Aorta (tissue), 5 donors: Measurements from ENCODE around the gene SPAG9. TPM values are rescaled to one million over a fixed set of nuclear protein-coding genes. Genes with fewer than 3 reads are reported as not detected.
A peak's percentile ranks its signal among the peaks of the same experiment; 100 is the strongest.
"Not testable (repeated sequence)": the region's sequence is repeated elsewhere in the genome, so short reads cannot be mapped to it uniquely, and the experiment has no call there.

Source experiments
- ATAC-seq: fragments of 200-7000 bp; cut with Tn5 transposase; one replicate; pipeline ENCODE4 v1.9.1; 2022; ENCODE audit warnings: moderate library complexity; ENCODE audit not compliant: low FRiP score
- DNase-seq, 2 donors: peaks; one replicate each; pipeline ENCODE4 v3.0.0-alpha.2; 2020
- H3K27ac ChIP-seq, 2 donors: one replicate each; pipeline ENCODE4 v1.5.1; 2013; ENCODE audit warnings: low read length in 2 of 2, mild to moderate bottlenecking in 2 of 2, moderate library complexity in 2 of 2, control low read depth in 1 of 2, inconsistent platforms in 1 of 2, low read depth in 1 of 2
- H3K27me3 ChIP-seq, 2 donors: one replicate each; pipeline ENCODE4 v1.6.1; 2013; ENCODE audit warnings: control low read depth in 1 of 2, low read length in 1 of 2, mild to moderate bottlenecking in 1 of 2, moderate library complexity in 1 of 2; ENCODE audit not compliant: insufficient read depth in 2 of 2, control insufficient read depth in 1 of 2
- H3K36me3 ChIP-seq, 2 donors: one replicate each; pipeline ENCODE4 v1.6.1; 2013; ENCODE audit warnings: control low read depth in 1 of 2, low read length in 1 of 2, mild to moderate bottlenecking in 1 of 2; ENCODE audit not compliant: insufficient read depth in 2 of 2, control insufficient read depth in 1 of 2
- H3K4me1 ChIP-seq, 2 donors: one replicate each; pipeline ENCODE4 v1.6.1; 2013; ENCODE audit warnings: low read length in 2 of 2, control low read depth in 1 of 2, mild to moderate bottlenecking in 1 of 2, moderate library complexity in 1 of 2; ENCODE audit not compliant: insufficient read depth in 2 of 2, control insufficient read depth in 1 of 2
- H3K4me3 ChIP-seq, 2 donors: one replicate each; pipeline ENCODE4 v1.5.1; 2013; ENCODE audit warnings: low read length in 2 of 2, control low read depth in 1 of 2, mild to moderate bottlenecking in 1 of 2
- H3K9me3 ChIP-seq: one replicate; pipeline ENCODE4 v1.6.1; 2013; ENCODE audit warnings: mild to moderate bottlenecking, low read length; ENCODE audit not compliant: control insufficient read depth
- WGBS, 2 donors: extraction: QIAGEN DNeasy Blood & Tissue Kit; methylation state at CpG; one replicate each; pipeline ENCODE4 v1.1.7; 2013; 5-methylcytosine and 5-hydroxymethylcytosine counted together
- intact Hi-C, 2 donors: fragments of 100-400 bp; cut with DNase I; formaldehyde crosslinking; loops; one replicate each; pipeline versions ENCODE4 v1.14.2 to v1.15.0; 2022
- polyA plus RNA-seq, 2 donors: library from polyadenylated mRNA; stranded (reverse); fragments of 200-250 nt; gene quantifications; one replicate each; pipeline ENCODE4 v1.2.3, GENCODE V29; 2013
- total RNA-seq, 2 donors: library from RNA; stranded (reverse); fragmentation: NEBNext Ultra II Directional; extraction: Animal tissue kit (Norgen Biotek cat#: 25700); gene quantifications; one replicate each; pipeline ENCODE4 v1.2.1, GENCODE V29; 2021
- donor health status: healthy with polysubstance abuse.
- donor health status: Bipolar disorder and iron deficiency.
- donor health status: DM: no; HTN: no; CAD: no.
- donor health status: DM: no; HTN: no; CAD: no.
- donor health status: DM: yes; HTN: yes; CAD: no.

Gene SPAG9
- total and polyA plus RNA-seq, 4 donors, result 20.7 to 151 (median 85.6) TPM

DNA sequence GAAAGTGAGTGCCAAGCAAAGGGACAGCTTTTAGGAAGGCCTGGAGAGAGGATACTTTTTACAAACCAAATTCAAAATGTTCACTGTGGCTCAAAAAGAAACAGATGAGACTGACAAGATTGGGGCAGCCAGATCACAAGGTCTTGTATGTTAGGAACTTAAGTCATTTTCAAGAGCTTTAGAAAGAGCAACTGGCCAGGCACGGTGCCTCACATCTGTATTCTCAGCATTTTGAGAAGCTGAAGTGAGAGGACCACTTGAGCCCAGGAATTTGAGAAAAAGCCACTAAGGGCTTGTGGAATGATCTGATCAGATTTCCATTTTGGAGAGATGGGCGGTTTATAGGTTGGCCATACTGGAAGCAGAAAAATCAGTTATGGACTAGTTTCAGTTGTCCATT is 17.2 kb downstream of the SPAG9 start:
- no peak for ATAC-seq
- Histone ChIP-seq H3K27ac (no peak overlapping the region), H3K36me3 (no peaks in the 10 kb centered on the region), H3K27me3 (no peaks in the 10 kb centered on the region), H3K4me1 (no peaks in the 10 kb centered on the region), H3K9me3 (no peaks in the 10 kb centered on the region), H3K4me3 (no peak overlapping the region)
- WGBS, 2 donors, result 64 to 65% methylated on average over 2 of the region's 2 CpGs
- no peak for DNase-seq
- intact Hi-C loops, result no loop called here

GRCh38 chr17:51103050-51103449 is 17.6 kb downstream of the SPAG9 start:
- no peak for DNase-seq
- H3K4me3 ChIP-seq, result no peak overlapping the region
- H3K27me3 ChIP-seq, result no peaks in the 10 kb centered on the region
- intact Hi-C loops, result no loop called here
- ATAC-seq, result no peak
- 31% methylated on average over 3 of the region's 3 CpGs for WGBS, 2 donors
- H3K36me3 ChIP-seq, result no peaks in the 10 kb centered on the region
- no peak overlapping the region for H3K27ac ChIP-seq
- H3K9me3 ChIP-seq, result no peaks in the 10 kb centered on the region
- no peaks in the 10 kb centered on the region for H3K4me1 ChIP-seq

DNA sequence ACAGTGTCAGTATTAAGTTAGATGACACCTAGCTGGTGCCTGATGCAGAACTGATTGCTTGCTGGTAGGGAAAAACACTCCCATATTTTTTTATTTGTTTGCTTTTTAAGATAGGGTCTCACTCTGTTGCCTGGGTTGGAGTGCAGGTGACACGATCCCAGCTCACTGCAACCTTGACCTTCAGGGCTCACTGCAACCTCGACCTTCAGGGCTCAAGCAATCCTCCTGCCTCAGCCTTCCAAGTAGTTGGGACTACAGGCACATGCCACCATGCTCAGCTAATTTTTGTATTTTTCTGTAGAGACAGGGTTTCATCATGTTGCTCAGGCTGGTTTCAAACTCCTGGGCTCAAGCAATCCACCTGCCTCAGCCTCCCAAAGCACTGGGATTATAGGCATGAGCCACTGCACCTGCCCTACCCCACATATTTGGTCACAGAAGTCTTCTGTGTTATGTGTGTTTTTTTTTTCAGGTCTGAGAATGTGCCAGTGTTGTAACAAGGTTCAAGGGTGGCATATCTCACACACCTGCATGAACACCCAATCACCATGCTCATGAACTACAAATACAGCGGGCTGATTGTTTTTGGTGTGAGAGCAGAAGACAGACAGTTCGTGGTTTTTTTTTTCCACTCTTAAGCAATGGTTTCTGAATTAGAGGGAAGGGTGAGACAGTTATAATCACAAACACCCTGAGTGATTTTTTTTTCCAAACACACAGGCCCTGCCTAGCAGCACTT is 22.8 kb downstream of the SPAG9 start:
- intact Hi-C loops, result no loop called here
- Histone ChIP-seq H3K9me3 (no peaks in the 10 kb centered on the region), H3K4me1 (no peaks in the 10 kb centered on the region), H3K4me3 (no peak overlapping the region), H3K36me3 (no peaks in the 10 kb centered on the region), H3K27me3 (no peaks in the 10 kb centered on the region), H3K27ac (no peak overlapping the region)
- no peak for DNase-seq
- WGBS, 2 donors, result 86 to 89% methylated on average over 4 of the region's 4 CpGs
- no peak for ATAC-seq

GRCh38 chr17:51091635-51092034 is 29.0 kb downstream of the SPAG9 start:
- H3K4me1 ChIP-seq, result peaks cover 0 to 11% of the 10 kb centered on the region in 2 donors
- intact Hi-C loops, result no loop called here
- ATAC-seq (no peak), DNase-seq (no peak)
- no peaks in the 10 kb centered on the region for H3K27me3 ChIP-seq
- no peaks in the 10 kb centered on the region for H3K36me3 ChIP-seq
- no peak overlapping the region for H3K4me3 ChIP-seq
- H3K27ac ChIP-seq, result no peak overlapping the region
- H3K9me3 ChIP-seq, result no peaks in the 10 kb centered on the region
- WGBS, 2 donors, result 34 to 37% methylated on average over 2 of the region's 2 CpGs

- H3K27ac ChIP-seq, H3K36me3 ChIP-seq, H3K27me3 ChIP-seq, H3K9me3 ChIP-seq, ATAC-seq, H3K4me3 ChIP-seq, intact Hi-C loops: not testable (repeated sequence)
- WGBS, 2 donors, result 92 to 94% methylated on average over 10 of the region's 10 CpGs
- peak in 1 of 2 donors; percentile 54 for DNase-seq
- peaks cover 0 to 13% of the 10 kb centered on the region in 2 donors for H3K4me1 ChIP-seq
These were observed 31.8 kb downstream of the SPAG9 start for GRCh38 chr17:51088868-51089267.

GRCh38 chr17:51088287-51088686 is 32.4 kb downstream of the SPAG9 start:
- no peak overlapping the region for H3K4me3 ChIP-seq
- no peaks in the 10 kb centered on the region for H3K9me3 ChIP-seq
- ATAC-seq (no peak), DNase-seq (no peak)
- 96% methylated on average over 9 of the region's 9 CpGs for WGBS, 2 donors
- H3K36me3 ChIP-seq, result no peaks in the 10 kb centered on the region
- H3K27me3 ChIP-seq, result no peaks in the 10 kb centered on the region
- no peak overlapping the region for H3K27ac ChIP-seq
- H3K4me1 ChIP-seq, result peaks cover 0 to 13% of the 10 kb centered on the region in 2 donors
- intact Hi-C loops, result no loop called here

DNA sequence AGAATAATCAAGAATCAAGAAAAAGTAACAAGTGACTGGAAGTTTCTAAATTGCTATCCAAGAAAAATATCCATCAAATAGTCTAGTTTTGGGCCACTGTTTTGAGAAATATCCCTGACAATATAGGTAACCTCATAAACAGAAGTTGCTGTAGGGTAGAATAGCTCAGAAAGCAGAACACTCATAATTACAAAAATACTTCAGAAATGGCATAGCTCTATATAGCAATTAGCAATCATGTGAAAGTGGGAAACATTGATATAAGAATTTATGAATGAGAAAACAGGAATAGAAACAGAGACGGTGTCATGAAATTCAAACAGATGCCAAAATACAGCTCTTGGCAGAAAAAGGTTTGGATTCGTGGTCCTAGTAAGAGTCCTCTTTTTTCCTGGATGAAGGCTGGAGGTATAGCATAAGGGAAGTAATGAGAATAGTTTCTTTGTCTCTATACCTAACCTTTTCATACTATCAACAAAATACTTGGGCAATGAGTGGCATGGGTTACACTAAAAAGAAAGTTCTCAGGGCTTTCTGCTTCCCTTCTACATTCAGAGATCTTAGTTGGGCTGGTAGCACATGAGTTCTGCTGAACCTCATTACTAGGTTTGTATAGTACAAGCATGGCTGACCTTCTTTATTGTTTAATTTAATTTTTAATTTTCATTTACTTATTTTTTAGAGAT is 33.5 kb downstream of the SPAG9 start:
- intact Hi-C loops, result no loop called here
- no peaks in the 10 kb centered on the region for H3K36me3 ChIP-seq
- H3K4me1 ChIP-seq, result peaks cover 0 to 13% of the 10 kb centered on the region in 2 donors
- 0 to 10% methylated on average over 2 of the region's 2 CpGs for WGBS, 2 donors
- H3K27me3 ChIP-seq, result no peaks in the 10 kb centered on the region
- H3K4me3 ChIP-seq, result no peak overlapping the region
- ATAC-seq (no peak), DNase-seq (no peak)
- H3K9me3 ChIP-seq, result no peaks in the 10 kb centered on the region
- H3K27ac ChIP-seq, result no peak overlapping the region

DNA sequence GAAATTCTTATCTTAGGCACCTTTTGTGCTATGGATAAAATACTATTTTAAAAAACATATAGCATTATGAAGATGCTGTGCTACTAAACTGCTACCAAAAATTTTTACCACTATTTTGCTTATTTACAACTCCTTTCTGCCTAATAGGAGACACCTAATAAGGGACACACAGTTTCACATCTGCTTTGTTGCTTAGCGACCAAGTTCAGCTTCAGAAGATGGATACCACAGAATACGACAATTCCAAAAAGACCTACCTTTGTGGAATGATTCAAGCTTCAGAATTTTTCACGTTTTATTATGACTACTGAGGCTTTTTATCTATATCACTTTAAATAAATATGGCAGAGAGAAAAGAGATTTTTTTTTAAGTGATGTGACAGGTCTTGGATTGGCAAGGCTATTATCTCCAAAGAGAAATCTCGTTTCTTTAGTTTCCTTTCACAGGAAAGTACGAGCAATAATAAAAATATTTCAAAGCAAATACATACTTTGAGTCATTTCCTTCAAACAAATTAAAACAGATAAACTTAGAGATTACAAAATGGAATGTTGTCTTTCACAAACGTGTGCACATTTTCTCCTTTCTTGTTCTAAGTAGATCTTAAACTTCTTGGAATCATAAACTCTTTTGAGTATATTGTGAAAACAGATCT is 35.4 kb downstream of the SPAG9 start:
- no peaks in the 10 kb centered on the region for H3K36me3 ChIP-seq
- DNase-seq (no peak), ATAC-seq (no peak)
- intact Hi-C loops, result no loop called here
- peaks cover 0 to 5% of the 10 kb centered on the region in 2 donors for H3K4me1 ChIP-seq
- no peak overlapping the region for H3K4me3 ChIP-seq
- H3K27ac ChIP-seq, result no peak overlapping the region
- no peaks in the 10 kb centered on the region for H3K9me3 ChIP-seq
- 26 to 31% methylated on average over 6 of the region's 6 CpGs for WGBS, 2 donors
- no peaks in the 10 kb centered on the region for H3K27me3 ChIP-seq
